ENCODE results near the gene ERCC6L.

ERCC6L gene, protein sequence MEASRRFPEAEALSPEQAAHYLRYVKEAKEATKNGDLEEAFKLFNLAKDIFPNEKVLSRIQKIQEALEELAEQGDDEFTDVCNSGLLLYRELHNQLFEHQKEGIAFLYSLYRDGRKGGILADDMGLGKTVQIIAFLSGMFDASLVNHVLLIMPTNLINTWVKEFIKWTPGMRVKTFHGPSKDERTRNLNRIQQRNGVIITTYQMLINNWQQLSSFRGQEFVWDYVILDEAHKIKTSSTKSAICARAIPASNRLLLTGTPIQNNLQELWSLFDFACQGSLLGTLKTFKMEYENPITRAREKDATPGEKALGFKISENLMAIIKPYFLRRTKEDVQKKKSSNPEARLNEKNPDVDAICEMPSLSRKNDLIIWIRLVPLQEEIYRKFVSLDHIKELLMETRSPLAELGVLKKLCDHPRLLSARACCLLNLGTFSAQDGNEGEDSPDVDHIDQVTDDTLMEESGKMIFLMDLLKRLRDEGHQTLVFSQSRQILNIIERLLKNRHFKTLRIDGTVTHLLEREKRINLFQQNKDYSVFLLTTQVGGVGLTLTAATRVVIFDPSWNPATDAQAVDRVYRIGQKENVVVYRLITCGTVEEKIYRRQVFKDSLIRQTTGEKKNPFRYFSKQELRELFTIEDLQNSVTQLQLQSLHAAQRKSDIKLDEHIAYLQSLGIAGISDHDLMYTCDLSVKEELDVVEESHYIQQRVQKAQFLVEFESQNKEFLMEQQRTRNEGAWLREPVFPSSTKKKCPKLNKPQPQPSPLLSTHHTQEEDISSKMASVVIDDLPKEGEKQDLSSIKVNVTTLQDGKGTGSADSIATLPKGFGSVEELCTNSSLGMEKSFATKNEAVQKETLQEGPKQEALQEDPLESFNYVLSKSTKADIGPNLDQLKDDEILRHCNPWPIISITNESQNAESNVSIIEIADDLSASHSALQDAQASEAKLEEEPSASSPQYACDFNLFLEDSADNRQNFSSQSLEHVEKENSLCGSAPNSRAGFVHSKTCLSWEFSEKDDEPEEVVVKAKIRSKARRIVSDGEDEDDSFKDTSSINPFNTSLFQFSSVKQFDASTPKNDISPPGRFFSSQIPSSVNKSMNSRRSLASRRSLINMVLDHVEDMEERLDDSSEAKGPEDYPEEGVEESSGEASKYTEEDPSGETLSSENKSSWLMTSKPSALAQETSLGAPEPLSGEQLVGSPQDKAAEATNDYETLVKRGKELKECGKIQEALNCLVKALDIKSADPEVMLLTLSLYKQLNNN

DNA sequence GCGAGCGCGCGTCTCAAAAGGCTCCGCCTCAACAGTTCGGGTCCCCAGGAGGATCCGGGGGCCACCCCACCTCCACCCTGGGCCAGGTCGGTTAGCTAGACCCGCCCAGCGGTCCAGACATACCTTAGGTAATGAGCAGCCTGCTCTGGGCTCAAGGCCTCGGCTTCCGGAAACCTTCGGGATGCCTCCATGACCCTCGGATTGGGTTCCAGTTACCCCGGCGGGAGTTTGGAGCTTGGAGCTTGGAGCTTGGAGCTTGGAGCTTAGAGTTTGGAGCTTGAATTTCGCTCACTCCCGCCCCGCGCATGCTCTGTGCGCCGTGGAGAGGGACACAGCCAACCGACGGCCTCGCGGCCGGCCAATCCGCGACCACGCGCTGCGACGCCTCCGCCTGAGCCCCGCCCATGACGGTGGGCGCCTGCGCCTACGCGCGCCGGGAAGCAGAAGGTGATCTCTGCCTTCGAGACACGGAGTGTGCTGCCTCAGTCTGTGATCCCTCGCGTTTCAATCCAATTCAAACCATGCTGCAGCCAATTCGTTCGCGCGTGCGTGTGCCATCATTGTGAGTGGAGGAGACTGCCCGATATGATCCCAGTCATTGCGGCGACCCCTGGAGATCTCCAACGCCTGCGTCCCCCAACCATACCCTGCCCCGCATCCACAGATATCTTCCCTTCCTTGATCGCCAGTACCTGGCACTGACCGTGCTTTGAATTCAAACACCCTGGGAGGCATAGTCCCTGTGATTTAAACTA, at the start of gene ERCC6L:
Gene ERCC6L, minus strand, starts transcription at position 307 of the 755 bp plus-strand sequence. Its CDS starts 116 bp downstream, at position 191.
- peak; percentile 89 for DNase-seq

DNA sequence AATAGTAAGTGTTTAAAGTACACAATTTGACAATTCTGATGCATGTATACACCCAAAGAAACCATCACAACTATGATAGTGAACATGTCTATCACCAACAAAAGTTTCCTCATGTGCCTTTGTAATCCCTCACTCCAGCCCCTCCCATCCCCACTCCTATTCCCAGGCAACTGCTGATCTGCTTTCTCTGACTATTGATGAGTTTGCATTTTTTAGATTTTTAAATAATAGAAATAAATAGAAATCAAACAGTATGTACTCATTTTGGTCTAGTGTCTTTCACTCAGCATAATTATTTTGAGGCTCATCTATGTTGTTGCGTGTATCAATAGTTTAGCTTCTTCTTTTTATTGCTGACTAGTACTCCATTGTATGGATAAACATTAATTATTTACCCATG, 43.5 kb upstream of the ERCC6L start:
- no peak for DNase-seq

- DNase-seq = no peak
Observed at GRCh38 chrX:72280321-72280845, 41.6 kb upstream of the ERCC6L start.

- DNase-seq = no peak
Observed at GRCh38 chrX:72276478-72276953, 37.7 kb upstream of the ERCC6L start.

DNA sequence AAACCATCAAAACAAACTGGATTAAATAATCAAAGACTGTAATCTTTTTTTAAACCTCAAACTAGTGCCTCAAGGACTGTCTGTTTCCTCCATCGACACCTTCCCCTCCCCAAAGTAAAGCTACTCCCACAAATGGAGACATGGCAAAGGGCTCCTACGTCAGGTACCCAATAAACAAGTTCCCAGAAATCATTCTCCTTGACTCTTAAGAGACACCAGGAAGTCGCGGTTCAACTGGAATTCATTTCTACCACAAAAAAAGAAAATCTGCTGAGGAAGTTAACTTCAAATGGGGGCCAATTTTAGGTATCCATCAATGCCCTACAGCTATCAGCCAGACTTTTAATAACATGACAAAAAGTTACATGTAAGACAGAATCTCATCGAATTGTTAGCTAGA, 35.7 kb upstream of the ERCC6L start:
- no peak for DNase-seq

DNA sequence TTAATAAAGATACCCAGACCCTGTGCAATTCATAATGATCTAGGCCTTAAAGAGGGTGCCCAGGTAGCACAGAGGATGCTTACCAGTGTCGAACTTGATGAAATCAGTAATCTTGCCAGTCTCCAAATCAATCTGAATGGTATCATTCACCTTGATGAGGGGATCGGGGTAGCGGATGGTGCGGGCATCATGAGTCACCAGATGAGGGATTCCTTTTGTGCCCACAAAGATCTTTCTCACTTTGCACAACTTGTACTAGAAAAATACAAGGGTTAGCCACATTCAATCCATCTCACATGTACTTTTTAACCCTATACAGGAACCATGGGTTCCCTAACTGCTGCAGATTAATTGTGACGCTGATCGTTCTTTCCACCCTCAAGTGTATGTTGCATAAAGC, 34.9 kb upstream of the ERCC6L start:
- DNase-seq = peak; percentile 51 to 54

- peak; percentile 37 to 41 for DNase-seq
Observed at GRCh38 chrX:72272868-72273267, 34.0 kb upstream of the ERCC6L start.

DNA sequence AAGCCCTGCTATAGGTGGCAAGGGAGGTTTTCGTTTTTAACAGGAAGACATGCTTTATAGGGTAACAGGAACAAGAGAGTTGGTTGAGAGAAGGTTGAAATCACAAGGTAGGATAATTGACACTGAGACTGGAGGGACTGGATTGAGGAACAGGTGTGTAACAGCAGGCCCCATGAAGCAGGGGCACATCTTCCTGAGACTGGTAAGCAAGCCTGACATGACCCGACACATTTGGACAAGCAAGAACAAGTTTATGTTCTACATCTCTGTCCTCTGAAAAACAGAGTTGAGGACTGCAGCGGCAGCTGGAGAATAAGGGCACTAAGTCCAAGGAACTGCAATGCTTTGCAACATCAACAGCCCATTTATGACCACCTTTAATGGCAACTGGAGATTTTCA, 33.0 kb upstream of the ERCC6L start:
- no peak for DNase-seq

DNA sequence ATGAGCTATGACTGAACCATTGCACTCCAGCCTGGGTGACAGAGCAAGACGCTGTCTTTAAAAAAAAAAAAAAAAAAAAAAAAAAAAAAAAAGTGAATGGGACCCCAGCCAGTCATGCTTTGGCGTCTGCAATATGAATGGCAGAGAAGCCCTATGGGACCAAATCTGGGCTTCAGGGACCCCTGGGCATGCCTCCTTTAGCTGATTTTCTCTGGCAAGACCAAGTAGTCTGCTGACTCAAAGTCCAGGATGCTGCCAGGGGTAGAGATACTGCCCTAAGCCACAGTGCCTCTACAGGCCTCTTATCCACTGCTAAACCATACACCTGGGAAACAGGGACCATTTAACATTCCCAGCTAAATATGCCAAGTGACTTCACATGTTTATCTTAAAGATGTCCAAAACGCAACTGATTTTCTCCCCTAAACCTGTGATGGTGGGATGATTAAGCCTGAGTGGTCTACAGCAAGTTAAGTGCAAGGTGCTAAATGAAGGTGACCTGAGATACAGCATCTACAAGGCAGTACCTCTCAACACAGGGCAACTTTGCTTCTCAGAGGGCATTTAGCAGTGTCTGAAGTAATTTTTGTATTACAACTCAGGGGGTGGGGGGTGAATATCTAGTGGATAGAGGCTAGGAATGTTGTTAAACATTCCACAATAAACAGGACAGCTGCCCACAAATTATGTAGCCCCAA, 32.4 kb upstream of the ERCC6L start:
- DNase-seq = peak in 1 of 2 experiments; percentile 36

DNA sequence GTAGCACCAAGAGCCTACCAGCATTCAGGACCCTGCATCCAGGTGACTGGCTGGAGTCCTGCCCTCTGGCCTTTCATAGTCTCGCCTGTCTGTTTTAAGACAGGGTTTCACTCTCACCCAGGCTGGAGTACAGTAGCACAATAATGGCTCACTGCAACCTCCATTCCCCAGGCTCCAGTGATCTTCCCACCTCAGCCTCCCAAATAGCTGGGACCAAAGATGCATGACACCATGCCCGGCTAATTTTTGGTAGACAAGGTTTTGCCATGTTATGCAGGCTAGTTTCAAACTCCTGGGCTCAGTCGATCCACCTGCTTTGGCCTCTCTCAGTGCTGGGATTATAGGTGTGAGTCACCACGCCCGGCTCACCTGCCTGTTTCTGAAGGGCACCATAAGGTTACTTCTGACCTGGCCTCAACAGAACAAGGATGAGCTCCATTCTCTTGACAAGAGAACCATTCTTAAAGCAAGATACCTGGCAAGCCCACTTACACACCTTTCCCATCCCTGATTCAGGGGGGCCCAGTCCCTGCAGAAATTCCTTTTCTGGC, 31.6 kb upstream of the ERCC6L start:
- DNase-seq = peak; percentile 43 to 44

GRCh38 chrX:72269671-72270251, 30.9 kb upstream of the ERCC6L start:
- peak; percentile 38 to 55 for DNase-seq

DNA sequence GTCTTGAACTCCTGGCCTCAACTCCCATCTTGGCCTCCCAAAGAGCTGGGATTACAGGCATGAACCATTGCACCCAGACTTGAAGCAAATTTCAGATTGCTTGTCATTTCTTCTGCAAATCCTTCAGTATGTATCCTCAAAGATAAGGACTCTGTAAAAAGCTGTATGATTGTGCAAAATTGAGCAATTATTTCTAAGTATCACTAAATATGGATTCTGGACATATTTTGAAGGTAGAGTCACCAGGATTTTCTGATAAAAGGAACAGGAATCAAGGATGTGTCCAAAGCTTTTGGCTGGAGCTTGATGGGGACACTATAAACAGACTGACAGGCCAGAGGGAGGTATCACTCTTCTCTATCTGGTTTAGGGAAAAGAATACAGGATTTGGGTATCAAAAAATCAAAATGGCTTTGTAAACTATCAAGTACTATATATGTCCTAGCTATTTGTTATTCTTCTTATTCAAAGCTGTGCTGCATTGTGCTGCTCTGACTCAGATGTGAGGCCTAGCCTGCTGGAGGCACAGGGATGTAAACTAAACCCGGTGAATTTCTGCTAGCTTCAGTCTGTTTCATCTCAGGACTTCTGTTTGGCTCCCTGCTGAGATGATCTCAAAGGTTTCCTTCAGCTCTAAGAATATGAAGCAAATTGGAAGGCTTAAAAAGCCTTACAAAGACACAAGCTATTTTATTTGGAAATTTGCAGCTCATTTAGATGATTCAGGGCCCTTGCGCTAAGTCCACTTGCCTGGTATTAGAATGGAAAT, 30.0 kb upstream of the ERCC6L start:
- no peak for DNase-seq

DNA sequence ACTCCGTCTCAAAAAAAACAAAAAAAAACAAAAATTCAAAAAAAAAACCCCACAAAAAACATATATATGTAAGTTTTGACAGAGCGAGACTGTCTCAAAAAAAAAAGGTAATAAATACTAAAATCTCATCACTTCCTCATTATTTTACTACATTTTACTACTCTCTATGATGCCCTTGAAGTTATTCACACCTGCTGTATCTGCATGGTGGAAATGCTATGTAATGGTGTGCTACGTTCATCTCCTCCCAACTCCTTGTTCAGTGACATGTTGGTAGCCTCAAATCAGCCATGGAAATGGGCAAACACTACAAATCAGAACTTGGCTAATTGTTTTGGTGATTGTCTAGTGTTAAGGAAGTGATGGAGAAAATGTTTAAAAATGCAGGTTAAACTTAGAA, 26.4 kb upstream of the ERCC6L start:
- DNase-seq = no peak

GRCh38 chrX:72262077-72262476, 23.2 kb upstream of the ERCC6L start:
- DNase-seq = no peak

GRCh38 chrX:72260448-72260847, 21.6 kb upstream of the ERCC6L start:
- no peak for DNase-seq

DNA sequence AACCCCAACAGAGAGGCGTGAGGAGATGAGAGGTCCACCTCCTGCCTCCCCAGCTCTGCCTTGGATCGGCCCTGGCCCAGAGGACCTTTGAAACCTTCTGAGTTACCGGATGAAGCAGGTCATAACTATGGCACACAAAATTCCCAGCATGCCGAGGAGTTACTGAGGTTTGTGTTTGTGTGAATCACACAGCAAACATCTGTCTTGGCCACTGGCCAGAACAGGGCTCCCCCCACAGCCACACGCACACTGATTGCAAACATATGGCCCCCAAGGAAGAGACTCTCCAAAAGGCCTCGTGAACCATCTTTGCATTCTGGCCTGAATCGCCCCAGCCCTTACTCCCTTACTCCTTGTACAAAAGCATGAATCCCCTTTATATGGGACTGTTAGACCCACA, 19.3 kb upstream of the ERCC6L start:
- DNase-seq = no peak

DNA sequence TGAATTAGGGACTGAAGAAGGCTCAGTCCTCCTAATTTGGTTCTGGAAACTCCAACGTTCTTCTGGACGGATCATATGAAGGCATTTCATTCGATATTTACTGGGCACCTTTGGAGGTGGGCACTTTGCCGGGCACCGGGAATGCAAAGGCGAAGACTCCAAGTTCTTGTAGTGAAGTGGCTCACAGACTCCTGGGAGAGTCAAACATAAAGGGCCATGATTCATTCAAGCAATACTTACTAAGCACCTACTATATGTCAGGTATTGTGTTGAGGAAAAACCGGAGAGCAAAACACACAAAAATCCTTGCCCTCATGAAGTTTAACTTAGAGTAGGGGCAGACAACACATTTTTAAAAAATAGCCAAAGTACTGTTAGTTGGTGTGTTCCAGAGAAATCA, 17.0 kb upstream of the ERCC6L start:
- DNase-seq = no peak

DNA sequence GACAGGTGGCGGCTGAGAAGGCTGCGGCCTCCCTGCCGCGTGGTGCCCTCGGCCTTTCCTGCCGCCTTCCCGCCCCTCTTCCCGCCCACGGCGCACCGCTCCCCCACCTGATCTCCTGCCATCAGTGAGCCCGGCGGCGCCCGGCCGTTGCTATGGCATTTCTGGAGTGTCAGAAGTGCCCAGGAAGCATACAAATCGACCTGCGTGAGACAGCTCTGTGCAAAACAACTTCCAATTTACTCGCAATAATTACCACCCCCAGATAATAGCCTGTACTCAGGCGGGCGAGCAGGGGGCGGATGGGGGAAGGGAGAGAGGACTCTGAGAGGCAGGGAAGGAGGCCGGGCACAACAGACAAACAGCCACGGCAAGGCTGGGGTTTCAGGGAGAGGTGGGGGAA, 16.6 kb upstream of the ERCC6L start:
- DNase-seq = no peak

DNA sequence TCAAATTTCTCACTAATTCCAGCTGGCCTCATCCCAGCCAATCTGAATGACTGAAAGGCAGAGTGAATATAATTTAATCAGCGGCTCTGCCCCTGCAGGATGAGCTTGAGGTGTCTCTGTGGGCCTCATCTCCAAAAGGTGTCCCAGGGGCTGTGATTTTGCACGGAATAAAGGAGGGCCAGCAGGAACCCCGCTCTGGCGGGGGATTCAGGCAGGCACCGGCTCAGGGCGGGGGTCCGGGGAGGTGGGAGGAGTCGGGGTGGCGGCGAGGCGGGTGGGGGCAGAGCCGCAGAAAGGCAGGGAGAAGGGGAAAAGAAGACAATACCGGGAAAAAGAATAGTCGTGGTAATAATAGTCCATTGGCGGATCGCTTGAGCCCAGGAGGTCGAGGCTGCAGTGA, 16.0 kb upstream of the ERCC6L start:
- DNase-seq = no peak

GRCh38 chrX:72253686-72254085, 14.9 kb upstream of the ERCC6L start:
- no peak for DNase-seq

Data from activated T-cell treated with anti-CD3 and anti-CD28 coated beads, Interleukin-2, amount 50 U/mL, for 48 hours (primary cell).